GM12872 (cell line): Measurements from ENCODE around the gene STXBP1.

Source experiments
- TF ChIP-seq, protein P1 (sequence below): IDR thresholded peaks from 3 replicates; pipeline ENCODE4 v1.5.1; 2011; ENCODE audit warnings: low read depth, mild to moderate bottlenecking, low read length, moderate library complexity; ENCODE audit not compliant: insufficient read depth

STXBP1 gene

DNA sequence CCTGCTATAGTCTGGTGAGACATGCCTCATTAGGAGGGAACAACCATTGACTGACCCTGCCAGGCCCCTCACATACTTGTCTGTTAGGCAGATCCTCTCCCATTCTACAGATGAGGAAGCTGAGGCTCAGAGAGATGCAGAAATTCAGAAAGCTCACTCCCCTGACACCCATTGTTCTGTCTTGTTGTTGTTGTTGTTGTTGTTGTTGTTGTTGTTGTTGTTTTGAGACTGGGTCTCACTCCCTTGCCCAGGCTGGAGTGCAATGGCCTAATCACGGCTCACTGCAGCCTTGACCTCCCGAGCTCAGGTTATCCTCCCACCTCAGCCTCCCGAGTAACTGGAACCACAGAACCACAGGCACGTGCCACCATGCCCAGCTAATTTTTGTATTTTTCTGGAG, 81.6 kb downstream of the STXBP1 start:
- TF ChIP-seq, protein P1, sequence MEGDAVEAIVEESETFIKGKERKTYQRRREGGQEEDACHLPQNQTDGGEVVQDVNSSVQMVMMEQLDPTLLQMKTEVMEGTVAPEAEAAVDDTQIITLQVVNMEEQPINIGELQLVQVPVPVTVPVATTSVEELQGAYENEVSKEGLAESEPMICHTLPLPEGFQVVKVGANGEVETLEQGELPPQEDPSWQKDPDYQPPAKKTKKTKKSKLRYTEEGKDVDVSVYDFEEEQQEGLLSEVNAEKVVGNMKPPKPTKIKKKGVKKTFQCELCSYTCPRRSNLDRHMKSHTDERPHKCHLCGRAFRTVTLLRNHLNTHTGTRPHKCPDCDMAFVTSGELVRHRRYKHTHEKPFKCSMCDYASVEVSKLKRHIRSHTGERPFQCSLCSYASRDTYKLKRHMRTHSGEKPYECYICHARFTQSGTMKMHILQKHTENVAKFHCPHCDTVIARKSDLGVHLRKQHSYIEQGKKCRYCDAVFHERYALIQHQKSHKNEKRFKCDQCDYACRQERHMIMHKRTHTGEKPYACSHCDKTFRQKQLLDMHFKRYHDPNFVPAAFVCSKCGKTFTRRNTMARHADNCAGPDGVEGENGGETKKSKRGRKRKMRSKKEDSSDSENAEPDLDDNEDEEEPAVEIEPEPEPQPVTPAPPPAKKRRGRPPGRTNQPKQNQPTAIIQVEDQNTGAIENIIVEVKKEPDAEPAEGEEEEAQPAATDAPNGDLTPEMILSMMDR: no peak

DNA sequence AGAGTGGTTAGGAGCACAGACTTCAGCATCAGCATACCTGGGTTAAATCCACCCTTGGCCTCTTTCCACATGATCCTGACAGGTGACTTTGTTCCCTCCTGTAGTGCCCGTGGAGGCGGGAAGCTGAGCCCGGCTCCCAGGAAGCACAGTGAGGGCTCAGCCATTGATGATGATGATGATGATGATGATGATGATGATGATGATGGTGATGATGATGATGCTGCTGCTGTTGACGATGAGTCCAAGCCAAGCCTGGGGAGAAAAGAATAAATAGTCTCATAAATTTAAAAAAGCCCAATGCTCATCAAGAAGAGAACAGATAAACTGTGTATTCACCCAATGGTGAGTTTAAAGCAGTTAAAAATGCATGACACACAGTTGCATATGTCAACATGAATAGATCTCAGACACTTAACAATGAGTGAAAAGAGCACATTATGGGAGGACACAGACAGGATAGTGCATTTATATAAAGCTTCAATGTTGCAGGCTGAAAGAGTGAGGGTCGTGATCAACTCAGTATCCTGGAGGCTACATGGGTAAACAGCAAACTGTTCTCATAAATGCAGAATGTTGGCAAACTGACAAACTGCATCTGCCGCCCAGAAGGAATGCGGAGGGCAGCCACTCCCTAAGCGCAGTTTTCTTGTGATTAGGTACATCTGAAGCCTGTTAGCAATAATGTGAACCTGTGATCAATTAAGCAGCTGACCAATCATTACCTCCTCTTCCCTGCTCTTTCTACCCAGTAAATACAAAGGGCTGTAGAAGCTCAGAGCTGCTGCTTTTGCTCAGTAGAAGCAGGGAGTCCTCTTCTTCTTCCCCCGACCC, 83.0 kb downstream of the STXBP1 start:
- TF ChIP-seq, protein P1: no peak

DNA sequence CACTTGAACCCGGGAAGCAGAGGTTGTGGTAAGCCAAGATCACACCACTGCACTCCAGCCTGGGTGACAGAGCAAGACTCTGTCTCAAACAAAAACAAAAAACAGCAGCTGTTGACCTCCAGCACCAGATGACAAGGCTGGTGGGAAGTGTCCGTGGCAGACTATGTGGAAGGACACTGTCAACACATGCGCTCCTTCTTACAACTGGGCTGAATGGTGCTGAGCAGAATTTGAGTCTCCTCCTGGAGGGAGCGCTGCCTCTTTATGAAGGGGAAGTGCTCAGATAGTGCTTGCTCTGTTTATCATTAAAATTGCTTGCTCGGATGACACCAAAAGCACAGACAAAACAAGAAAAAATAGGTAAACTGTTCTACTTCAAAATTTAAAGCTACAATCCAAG, 85.5 kb downstream of the STXBP1 start:
- TF ChIP-seq, protein P1: no peak

DNA sequence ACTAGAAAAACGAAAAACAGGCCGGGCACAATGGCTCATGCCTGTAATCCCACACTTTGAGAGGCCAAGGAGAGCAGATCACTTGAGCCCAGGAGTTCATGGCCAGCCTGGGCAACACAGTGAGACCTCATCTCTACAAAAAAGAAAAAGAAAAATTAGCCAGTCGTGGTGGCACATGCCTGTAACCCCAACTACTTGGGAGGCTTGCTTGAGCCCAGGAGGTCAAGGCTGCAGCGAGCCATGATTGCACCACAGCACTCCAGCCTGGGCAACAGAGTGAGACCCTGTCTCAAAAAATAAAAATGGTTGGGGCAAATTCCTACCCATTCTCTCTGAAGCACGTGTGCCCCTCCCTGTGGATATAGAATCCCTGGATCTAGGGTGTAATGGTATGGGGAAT, 86.3 kb downstream of the STXBP1 start:
- TF ChIP-seq, protein P1: no peak

DNA sequence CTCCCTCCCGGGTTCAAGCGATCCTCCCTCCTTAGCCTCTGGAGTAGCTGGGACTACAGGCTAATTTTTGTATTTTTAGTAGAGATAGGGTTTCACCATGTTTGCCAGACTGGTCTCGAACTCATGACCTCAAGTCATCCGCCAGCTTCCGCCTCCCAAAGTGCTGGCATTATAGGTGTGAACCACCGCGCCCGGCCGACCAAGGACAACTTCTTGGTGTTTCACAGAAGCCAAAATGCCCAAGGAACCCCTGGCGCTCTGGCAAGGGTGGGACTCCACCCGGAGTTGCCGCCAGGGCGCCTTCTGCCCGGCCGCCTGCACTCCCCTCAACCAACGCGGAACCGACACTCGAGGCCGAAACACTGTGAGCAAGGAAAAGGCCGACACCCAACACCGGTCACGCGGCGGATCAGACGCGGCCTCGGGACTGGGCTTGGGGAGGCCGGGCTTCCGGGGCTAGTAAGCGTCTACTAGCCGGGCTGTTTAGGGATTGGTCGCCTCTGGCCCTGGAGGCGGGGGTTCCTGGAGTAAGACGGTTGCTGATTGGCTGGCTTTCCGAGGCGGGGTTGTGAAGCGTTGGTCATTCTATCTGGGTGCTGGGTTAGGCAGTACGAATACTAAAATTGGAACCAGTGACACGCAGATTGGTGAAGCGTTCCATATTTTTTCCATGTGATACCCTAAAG, 87.1 kb downstream of the STXBP1 start:
- TF ChIP-seq, protein P1: no peak

DNA sequence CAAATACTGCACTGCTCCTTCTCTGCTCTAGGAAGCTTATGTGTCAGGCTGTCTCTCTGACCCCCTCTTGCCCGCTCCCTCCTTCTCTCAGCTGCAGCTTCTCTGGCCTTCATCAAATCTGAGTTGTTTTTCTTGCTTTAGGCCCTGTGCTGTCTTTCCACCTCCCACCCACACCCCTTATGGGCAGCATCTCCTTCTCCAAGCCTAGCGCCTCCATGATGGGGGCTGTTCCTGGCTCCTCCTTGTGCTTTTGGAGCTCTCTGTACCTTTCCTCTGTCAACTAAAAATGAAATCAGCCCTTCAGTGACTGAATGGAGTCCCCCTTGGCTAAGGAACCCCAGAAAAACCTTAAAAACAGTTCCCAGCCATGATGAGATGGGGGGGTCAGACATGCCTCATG, 88.1 kb downstream of the STXBP1 start:
- TF ChIP-seq, protein P1: no peak

DNA sequence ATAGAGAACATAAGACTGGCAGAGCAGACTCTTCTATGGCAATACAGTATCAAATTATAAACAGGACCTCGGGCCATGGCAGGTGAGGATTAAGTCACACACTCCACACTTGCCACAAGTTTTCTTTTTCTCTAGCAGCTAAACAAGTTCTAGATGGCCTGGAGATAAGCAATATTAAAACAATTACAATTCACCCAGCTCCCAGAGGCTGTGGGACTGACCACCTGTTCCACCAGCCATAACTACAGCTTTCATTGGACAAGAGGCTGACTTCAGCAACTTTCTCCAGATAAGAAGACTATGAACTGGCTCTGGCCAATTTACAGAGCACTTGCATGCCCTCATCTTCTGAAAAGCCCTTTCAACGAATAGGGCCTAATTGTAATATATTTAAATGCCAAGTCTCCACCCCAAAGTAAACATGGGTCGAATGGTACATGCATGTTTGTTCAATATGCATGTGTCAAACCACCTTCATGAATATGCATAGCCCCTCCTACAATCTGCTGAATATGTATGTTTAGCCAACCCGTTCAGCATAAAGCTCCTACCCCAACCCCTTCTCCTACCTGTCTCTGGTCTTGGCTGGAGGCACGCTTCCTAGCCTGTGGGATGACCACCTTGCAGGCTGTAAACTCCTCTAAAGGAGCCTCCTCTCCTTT, 88.6 kb downstream of the STXBP1 start:
- TF ChIP-seq, protein P1: no peak
